Loucy (cell line): Measurements from ENCODE around the gene CPT1C.

Experiments
- H2AFZ ChIP-seq: fragments of 200-600 bp; sonication (generic); 2 replicates; pipeline ENCODE4 v1.6.0; 2016; ENCODE audit warnings: antibody characterized with exemption, mild to moderate bottlenecking, low read length, moderate library complexity
- H3F3A ChIP-seq: fragments of 200-600 bp; 2 replicates; pipeline ENCODE4 v1.6.0; 2016; ENCODE audit warnings: antibody characterized with exemption, low read depth, mild to moderate bottlenecking
- H3K27me3 ChIP-seq: fragments of 200-600 bp; sonication (generic); 2 replicates; pipeline ENCODE4 v1.6.1; 2014; ENCODE audit warnings: low read length, mild to moderate bottlenecking; ENCODE audit not compliant: insufficient read depth, poor library complexity, severe bottlenecking
- H3K36me3 ChIP-seq: fragments of 200-600 bp; sonication (generic); 2 replicates; pipeline ENCODE4 v1.6.1; 2016; ENCODE audit warnings: low read length; ENCODE audit not compliant: insufficient read depth
- H3K4me1 ChIP-seq: fragments of 200-600 bp; sonication (generic); 2 replicates; pipeline ENCODE4 v1.5.1; 2014; ENCODE audit warnings: low read length, mild to moderate bottlenecking; ENCODE audit not compliant: insufficient read depth, poor library complexity, severe bottlenecking
- H3K4me2 ChIP-seq: fragments of 200-600 bp; sonication (generic); 2 replicates; pipeline ENCODE4 v1.6.0; 2014; ENCODE audit warnings: antibody characterized with exemption, low read length, low read depth, mild to moderate bottlenecking; ENCODE audit not compliant: poor library complexity, severe bottlenecking
- H3K4me3 ChIP-seq: fragments of 200-600 bp; sonication (generic); 2 replicates; pipeline ENCODE4 v1.5.1; 2014; ENCODE audit warnings: low read length, mild to moderate bottlenecking, mixed read lengths; ENCODE audit not compliant: poor library complexity, severe bottlenecking
- H3K79me2 ChIP-seq: fragments of 200-600 bp; sonication (generic); 2 replicates; pipeline ENCODE4 v1.6.1; 2014; ENCODE audit warnings: low read length; ENCODE audit not compliant: insufficient read depth
- H3K9ac ChIP-seq: fragments of 200-600 bp; sonication (generic); 2 replicates; pipeline ENCODE4 v1.6.0; 2014; ENCODE audit warnings: mild to moderate bottlenecking, low read depth, low read length, moderate library complexity; ENCODE audit not compliant: poor library complexity, severe bottlenecking
- H3K9me2 ChIP-seq: fragments of 200-600 bp; sonication (generic); replicated peaks from 2 replicates; pipeline ENCODE4 v1.6.1; 2016; ENCODE audit warnings: low read depth, low read length, mixed read lengths
- H3K9me3 ChIP-seq: fragments of 200-600 bp; sonication (generic); 2 replicates; pipeline ENCODE4 v1.6.1; 2014; ENCODE audit warnings: mild to moderate bottlenecking, antibody characterized with exemption, low read length, low read depth; ENCODE audit not compliant: insufficient read depth
- H4K20me1 ChIP-seq: fragments of 200-600 bp; sonication (generic); 2 replicates; pipeline ENCODE4 v1.6.0; 2014; ENCODE audit warnings: antibody characterized with exemption, low read length, mild to moderate bottlenecking; ENCODE audit not compliant: insufficient read depth, poor library complexity, severe bottlenecking
- CTCF ChIP-seq: fragments of 200-600 bp; sonication (generic); conservative IDR thresholded peaks from 2 replicates; pipeline ENCODE4 v1.5.1; 2014; ENCODE audit warnings: mild to moderate bottlenecking, antibody characterized with exemption, low read length
- EZH2phosphoT487 ChIP-seq: fragments of 200-600 bp; IDR thresholded peaks from 2 replicates; pipeline ENCODE4 v1.6.1; 2018; ENCODE audit warnings: antibody characterized with exemption, mild to moderate bottlenecking, moderate library complexity, borderline replicate concordance

Gene CPT1C

GRCh38 chr19:49713236-49713845 is 22.4 kb downstream of the CPT1C start:
- Histone ChIP-seq H2AFZ (no peak overlapping the region), H4K20me1 (no peaks in the 10 kb centered on the region), H3K4me3 (no peak overlapping the region), H3K36me3 (no peaks in the 10 kb centered on the region), H3K9ac (no peak overlapping the region), H3K27me3 (no peaks in the 10 kb centered on the region), H3K4me1 (no peaks in the 10 kb centered on the region), H3K4me2 (no peak overlapping the region), H3K79me2 (no peaks in the 10 kb centered on the region), H3K9me3 (no peaks in the 10 kb centered on the region), H3F3A (no peaks in the 10 kb centered on the region), H3K9me2 (no peaks in the 10 kb centered on the region)
- TF ChIP-seq CTCF (no peak), EZH2phosphoT487 (no peak)

GRCh38 chr19:49716154-49716553 is 25.2 kb downstream of the CPT1C start:
- no peak overlapping the region for H3K4me3 ChIP-seq
- H3K4me2 ChIP-seq = no peak overlapping the region
- no peaks in the 10 kb centered on the region for H3K79me2 ChIP-seq
- no peaks in the 10 kb centered on the region for H3K36me3 ChIP-seq
- no peaks in the 10 kb centered on the region for H3K9me2 ChIP-seq
- peak overlapping the region; percentile 9; the same call in 1 of the 2 replicates for H2AFZ ChIP-seq
- H3K27me3 ChIP-seq = no peaks in the 10 kb centered on the region
- H3K9me3 ChIP-seq = no peaks in the 10 kb centered on the region
- H3F3A ChIP-seq = no peaks in the 10 kb centered on the region
- H4K20me1 ChIP-seq = no peaks in the 10 kb centered on the region
- H3K4me1 ChIP-seq = no peaks in the 10 kb centered on the region
- H3K9ac ChIP-seq = no peak overlapping the region
- TF ChIP-seq CTCF = no peak
- no peak for TF ChIP-seq EZH2phosphoT487

GRCh38 chr19:49718511-49718910 is 27.6 kb downstream of the CPT1C start:
- H4K20me1 ChIP-seq = no peaks in the 10 kb centered on the region
- no peak overlapping the region for H2AFZ ChIP-seq
- no peak for TF ChIP-seq EZH2phosphoT487
- TF ChIP-seq CTCF = no peak
- H3K9me2 ChIP-seq = no peaks in the 10 kb centered on the region
- no peaks in the 10 kb centered on the region for H3K27me3 ChIP-seq
- H3K9me3 ChIP-seq = no peaks in the 10 kb centered on the region
- no peaks in the 10 kb centered on the region for H3K79me2 ChIP-seq
- no peaks in the 10 kb centered on the region for H3K4me1 ChIP-seq
- H3K4me3 ChIP-seq = no peak overlapping the region
- no peaks in the 10 kb centered on the region for H3K36me3 ChIP-seq
- no peak overlapping the region for H3K9ac ChIP-seq
- no peaks in the 10 kb centered on the region for H3F3A ChIP-seq
- no peak overlapping the region for H3K4me2 ChIP-seq
